Left ventricle myocardium inferior (tissue), 1 donor: Measurements from ENCODE around the gene EPB41L1. TPM values are rescaled to one million over a fixed set of nuclear protein-coding genes. Genes with fewer than 3 reads are reported as not detected.

Source experiments
- DNase-seq: peaks from one replicate; pipeline ENCODE4 v3.0.0-alpha.2; 2020
- H3K27ac ChIP-seq: fragments of 200-600 bp; replicated peaks from 2 replicates; pipeline ENCODE4 v1.8.0; 2021
- H3K27me3 ChIP-seq: fragments of 200-600 bp; 2 replicates; pipeline ENCODE4 v1.8.0; 2021; ENCODE audit warnings: low read depth
- H3K36me3 ChIP-seq: fragments of 200-600 bp; 2 replicates; pipeline ENCODE4 v1.8.0; 2021
- H3K4me1 ChIP-seq: fragments of 200-600 bp; 2 replicates; pipeline ENCODE4 v1.8.0; 2021
- H3K4me3 ChIP-seq: fragments of 200-600 bp; 2 replicates; pipeline ENCODE4 v1.8.0; 2021; ENCODE audit warnings: mild to moderate bottlenecking, moderate library complexity
- H3K9me3 ChIP-seq: fragments of 200-600 bp; replicated peaks from 2 replicates; pipeline ENCODE4 v1.8.0; 2021
- intact Hi-C: fragments of 100-400 bp; cut with micrococcal nuclease; formaldehyde crosslinking; loops from one replicate; pipeline ENCODE4 v1.11.0; 2022
- total RNA-seq: library from RNA; stranded (reverse); fragmentation: NEBNext Ultra II Directional; extraction: Animal tissue kit (Norgen Biotek cat#: 25700); gene quantifications from one replicate; pipeline ENCODE4 v1.2.1, GENCODE V29; 2021
- TF ChIP-seq, protein P1 (sequence below): fragments of 200-600 bp; IDR thresholded peaks from 2 replicates; pipeline ENCODE4 v1.8.0; 2021; ENCODE audit warnings: antibody characterized with exemption, mild to moderate bottlenecking, borderline replicate concordance
- donor health status: DM: no; HTN: yes; CAD: no; lungs with severe emphysema.

Gene EPB41L1
- total RNA-seq, 1 donor from 2014 or later, result 14.6 TPM

DNA sequence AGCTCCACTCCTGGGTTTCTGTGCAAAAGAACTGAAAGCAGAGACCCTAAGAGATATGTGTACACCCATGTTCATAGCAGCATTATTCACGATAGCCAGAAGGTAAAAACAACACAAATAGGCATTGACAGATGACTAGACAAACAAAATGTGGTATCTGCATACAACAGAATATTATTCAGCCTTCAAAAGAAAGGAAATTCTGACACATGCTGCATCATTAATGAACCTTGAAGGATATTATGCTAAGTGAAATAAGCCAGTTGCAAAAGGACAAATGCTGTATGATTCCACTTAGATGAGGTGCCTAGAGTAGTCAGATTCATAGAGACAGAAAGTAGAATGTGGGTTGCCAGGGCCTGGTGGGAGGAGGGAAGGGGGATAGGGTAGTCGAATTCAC lies 99.5 kb downstream of the EPB41L1 start:
- no peaks in the 10 kb centered on the region for H3K4me1 ChIP-seq
- no peak for DNase-seq
- no peaks in the 10 kb centered on the region for H3K27me3 ChIP-seq
- TF ChIP-seq, protein P1, sequence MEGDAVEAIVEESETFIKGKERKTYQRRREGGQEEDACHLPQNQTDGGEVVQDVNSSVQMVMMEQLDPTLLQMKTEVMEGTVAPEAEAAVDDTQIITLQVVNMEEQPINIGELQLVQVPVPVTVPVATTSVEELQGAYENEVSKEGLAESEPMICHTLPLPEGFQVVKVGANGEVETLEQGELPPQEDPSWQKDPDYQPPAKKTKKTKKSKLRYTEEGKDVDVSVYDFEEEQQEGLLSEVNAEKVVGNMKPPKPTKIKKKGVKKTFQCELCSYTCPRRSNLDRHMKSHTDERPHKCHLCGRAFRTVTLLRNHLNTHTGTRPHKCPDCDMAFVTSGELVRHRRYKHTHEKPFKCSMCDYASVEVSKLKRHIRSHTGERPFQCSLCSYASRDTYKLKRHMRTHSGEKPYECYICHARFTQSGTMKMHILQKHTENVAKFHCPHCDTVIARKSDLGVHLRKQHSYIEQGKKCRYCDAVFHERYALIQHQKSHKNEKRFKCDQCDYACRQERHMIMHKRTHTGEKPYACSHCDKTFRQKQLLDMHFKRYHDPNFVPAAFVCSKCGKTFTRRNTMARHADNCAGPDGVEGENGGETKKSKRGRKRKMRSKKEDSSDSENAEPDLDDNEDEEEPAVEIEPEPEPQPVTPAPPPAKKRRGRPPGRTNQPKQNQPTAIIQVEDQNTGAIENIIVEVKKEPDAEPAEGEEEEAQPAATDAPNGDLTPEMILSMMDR, result no peak
- intact Hi-C loops, result no loop called here
- H3K27ac ChIP-seq, result no peak overlapping the region
- H3K36me3 ChIP-seq, result peaks cover 54% of the 10 kb centered on the region
- no peak overlapping the region for H3K4me3 ChIP-seq
- no peaks in the 10 kb centered on the region for H3K9me3 ChIP-seq

DNA sequence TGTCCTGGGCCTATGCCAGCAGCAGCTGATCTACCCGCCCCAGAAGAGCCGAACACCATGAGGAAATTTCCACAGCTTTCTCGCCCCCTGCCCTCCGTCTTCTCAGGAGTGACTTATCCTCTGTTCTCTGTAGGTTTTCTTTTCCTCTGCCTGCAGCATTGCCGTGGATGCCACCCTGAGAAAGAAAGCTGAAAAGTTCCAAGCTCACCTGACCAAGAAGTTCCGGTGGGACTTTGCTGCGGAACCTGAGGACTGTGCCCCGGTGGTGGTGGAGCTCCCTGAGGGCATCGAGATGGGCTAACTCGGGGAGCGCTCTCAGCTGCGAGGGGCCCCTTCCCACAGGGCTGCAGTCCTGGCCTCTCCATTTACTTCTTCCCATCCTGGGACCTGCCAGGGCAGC lies 100.9 kb downstream of the EPB41L1 start:
- peaks cover 42% of the 10 kb centered on the region for H3K36me3 ChIP-seq
- TF ChIP-seq, protein P1, result no peak
- no peaks in the 10 kb centered on the region for H3K4me1 ChIP-seq
- H3K4me3 ChIP-seq, result no peak overlapping the region
- no peaks in the 10 kb centered on the region for H3K27me3 ChIP-seq
- H3K27ac ChIP-seq, result no peak overlapping the region
- no peak for DNase-seq
- H3K9me3 ChIP-seq, result no peaks in the 10 kb centered on the region
- intact Hi-C loops, result no loop called here

DNA sequence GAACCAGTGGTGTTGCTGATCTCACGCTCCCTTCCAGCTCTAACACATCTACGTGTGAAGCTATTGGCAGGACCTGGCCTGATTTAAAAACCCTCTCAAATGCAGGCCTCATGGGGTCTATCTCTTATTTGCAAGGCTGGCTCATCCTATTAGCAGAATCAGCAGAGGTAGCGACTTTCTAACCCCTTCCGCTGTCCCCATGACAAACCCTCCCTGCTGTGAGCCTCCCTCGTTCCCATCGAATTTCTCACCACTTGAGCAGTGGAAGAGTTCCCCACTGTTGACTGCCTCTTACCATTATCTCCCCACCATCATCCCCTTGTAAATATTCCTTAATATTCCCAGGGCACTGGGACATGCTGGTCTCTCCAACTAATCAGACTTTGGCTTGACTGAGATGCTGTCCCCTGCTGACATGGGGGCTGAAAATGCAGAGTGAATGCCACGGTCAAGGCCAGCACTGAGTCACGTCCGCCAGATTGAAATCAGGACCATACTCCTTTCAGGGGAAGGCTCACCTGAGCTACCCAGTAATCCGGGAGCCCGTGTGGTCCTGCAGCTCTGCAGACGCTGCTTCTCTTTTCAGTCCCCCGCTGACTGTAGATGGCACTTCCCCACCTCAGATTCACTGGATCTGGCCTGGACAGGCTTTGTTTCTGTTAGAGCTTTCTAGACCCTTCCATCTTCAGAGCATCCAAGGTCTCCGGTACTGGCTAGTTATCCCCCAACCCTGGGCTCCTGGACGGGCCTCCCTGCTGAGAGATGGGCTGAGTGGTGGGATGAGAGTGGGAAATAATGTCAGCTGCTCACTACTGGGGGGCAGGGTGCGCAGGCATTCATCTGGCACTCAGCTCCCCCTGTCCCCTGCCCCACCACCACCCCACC lies 104.9 kb downstream of the EPB41L1 start:
- intact Hi-C loops, result no loop called here
- no peak overlapping the region for H3K27ac ChIP-seq
- TF ChIP-seq, protein P1, result no peak
- no peaks in the 10 kb centered on the region for H3K9me3 ChIP-seq
- no peak for DNase-seq
- no peaks in the 10 kb centered on the region for H3K4me1 ChIP-seq
- no peak overlapping the region for H3K4me3 ChIP-seq
- no peaks in the 10 kb centered on the region for H3K27me3 ChIP-seq
- H3K36me3 ChIP-seq, result peaks cover 28% of the 10 kb centered on the region

DNA sequence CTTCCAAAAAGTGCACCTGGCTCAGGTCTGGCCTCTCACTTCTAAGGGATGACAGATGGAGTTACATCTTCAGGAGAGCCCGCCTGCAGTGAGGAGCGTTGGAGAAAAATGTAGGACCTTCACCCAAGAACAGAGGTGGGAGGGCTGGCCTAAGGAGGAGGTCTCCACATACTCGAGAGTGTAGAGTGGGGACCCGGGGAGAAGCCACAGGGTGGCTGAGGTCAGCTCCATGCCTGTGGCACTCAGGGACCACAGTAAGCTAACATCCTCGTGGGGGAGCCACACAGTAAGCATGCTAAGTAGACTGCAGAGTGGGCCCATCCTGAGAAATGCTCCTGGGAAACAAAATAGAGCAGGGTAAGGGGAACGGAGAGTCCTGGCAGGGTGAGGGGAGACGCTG lies 105.8 kb downstream of the EPB41L1 start:
- intact Hi-C loops, result no loop called here
- Histone ChIP-seq H3K9me3 (no peaks in the 10 kb centered on the region), H3K36me3 (peaks cover 20% of the 10 kb centered on the region), H3K27ac (no peak overlapping the region), H3K4me3 (no peak overlapping the region), H3K27me3 (no peaks in the 10 kb centered on the region), H3K4me1 (no peaks in the 10 kb centered on the region)
- TF ChIP-seq, protein P1, result no peak
- DNase-seq, result no peak

DNA sequence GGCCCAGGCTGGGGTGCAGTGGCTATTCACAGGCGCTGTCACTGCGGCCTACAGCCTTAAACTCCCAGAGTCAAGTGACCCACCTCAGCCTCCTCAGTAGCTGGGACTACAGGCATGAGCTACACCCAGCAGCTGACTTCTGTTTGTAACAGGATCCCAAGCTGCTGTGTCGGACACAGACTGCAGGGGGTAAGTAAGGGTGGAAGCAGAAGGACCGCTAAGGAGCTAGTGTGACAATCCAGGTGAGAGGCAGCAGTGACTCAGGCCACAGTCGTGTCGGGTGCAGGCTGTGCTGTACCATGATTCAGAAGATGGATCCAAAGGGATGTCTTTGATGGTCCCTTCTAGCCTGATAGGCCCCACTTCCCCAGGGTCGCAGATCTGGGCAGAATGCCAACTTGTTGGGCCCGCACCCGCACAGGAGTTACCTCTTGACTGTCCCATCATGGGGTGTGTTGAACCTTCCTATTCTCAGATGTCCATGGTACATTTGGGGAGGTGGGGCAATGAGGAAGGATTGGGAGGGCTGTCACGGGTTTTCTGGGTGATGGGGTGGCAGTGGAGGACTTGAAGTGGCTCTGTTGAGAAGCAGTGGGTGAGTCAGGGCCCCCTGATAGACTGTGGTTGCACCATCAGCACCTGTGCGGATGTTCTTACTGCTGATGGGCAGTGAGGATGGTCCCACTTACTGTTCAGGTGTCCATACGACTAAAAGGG lies 107.0 kb downstream of the EPB41L1 start:
- intact Hi-C loops, result no loop called here
- DNase-seq, result no peak
- H3K27me3 ChIP-seq, result no peaks in the 10 kb centered on the region

More for the DNA sequence above, 107.0 kb downstream of the EPB41L1 start:
- Histone ChIP-seq H3K4me3 (no peak overlapping the region), H3K4me1 (no peaks in the 10 kb centered on the region), H3K9me3 (no peaks in the 10 kb centered on the region), H3K36me3 (peaks cover 8% of the 10 kb centered on the region), H3K27ac (no peak overlapping the region)
- TF ChIP-seq, protein P1, result no peak
